Ishikawa (cell line): ENCODE results near the gene RTKN.

Source experiments
- CEBPB ChIP-seq: IDR thresholded peaks from 2 replicates; pipeline ENCODE4 v1.6.1; 2012
- CREB1 ChIP-seq: IDR thresholded peaks from 2 replicates; pipeline ENCODE4 v1.6.1; 2012; ENCODE audit warnings: low read depth
- EP300 ChIP-seq: IDR thresholded peaks from 2 replicates; pipeline ENCODE4 v1.6.1; 2012; ENCODE audit warnings: borderline replicate concordance
- MAX ChIP-seq: IDR thresholded peaks from 2 replicates; pipeline ENCODE4 v1.6.1; 2012
- NFIC ChIP-seq: IDR thresholded peaks from 2 replicates; pipeline ENCODE4 v1.6.1; 2012
- RAD21 ChIP-seq: IDR thresholded peaks from 2 replicates; pipeline ENCODE4 v1.6.1; 2012; ENCODE audit warnings: low read depth
- REST ChIP-seq: IDR thresholded peaks from 2 replicates; pipeline ENCODE4 v1.6.1; 2012; ENCODE audit warnings: low read depth, mild to moderate bottlenecking
- TAF1 ChIP-seq: IDR thresholded peaks from 2 replicates; pipeline ENCODE4 v1.6.1; 2012; ENCODE audit warnings: low read depth, mild to moderate bottlenecking
- TEAD4 ChIP-seq: IDR thresholded peaks from 2 replicates; pipeline ENCODE4 v1.6.1; 2012
- YY1 ChIP-seq: IDR thresholded peaks from 2 replicates; pipeline ENCODE4 v1.6.1; 2012; ENCODE audit warnings: low read depth
- ZBTB7A ChIP-seq: IDR thresholded peaks from 2 replicates; pipeline ENCODE4 v1.6.1; 2012; ENCODE audit warnings: low read depth

GRCh38 chr2:74436848-74437695 is 4.7 kb downstream of the RTKN start:
- TF ChIP-seq TAF1 (no peak), CEBPB (no peak), EP300 (no peak), REST (no peak), ZBTB7A (no peak), YY1 (no peak), MAX (no peak), RAD21 (no peak), NFIC (no peak), CREB1 (no peak), TEAD4 (no peak)
